ENCODE measurements around the gene RHCG. TPM values are rescaled to one million over a fixed set of nuclear protein-coding genes. Genes with fewer than 3 reads are reported as not detected.

RHCG gene
- total and polyA plus RNA-seq, 2 experiments from 2014 or later: 0.23 TPM; not detected in 1

- peaks cover 12% of the 10 kb centered on the region for H3K27me3 ChIP-seq
- no peaks in the 10 kb centered on the region for H3K4me1 ChIP-seq (ENCODE audit: low read depth)
- no peak overlapping the region for H3K27ac ChIP-seq
- no peaks in the 10 kb centered on the region for H3K36me3 ChIP-seq
- H3K4me3 ChIP-seq: no peak overlapping the region
- no peaks in the 10 kb centered on the region for H3K9me3 ChIP-seq (ENCODE audit: low read depth)
- no peak for TF ChIP-seq CTCF (IDR thresholded peaks at IDR 0.05; ENCODE audit: low read depth, low read length)
- DNase-seq (ENCODE audit: low read depth in 1 of 2, low spot score in 1 of 2): peak in 1 of 2 donors; percentile 25
Observed at GRCh38 chr15:89457086-89457485, 39.3 kb downstream of the RHCG start.

GRCh38 chr15:89455535-89455934, 40.8 kb downstream of the RHCG start:
- DNase-seq (ENCODE audit: low read depth in 1 of 2, low spot score in 1 of 2): no peak
- no peak overlapping the region for H3K27ac ChIP-seq
- no peak for TF ChIP-seq CTCF (IDR thresholded peaks at IDR 0.05; ENCODE audit: low read depth, low read length)
- no peaks in the 10 kb centered on the region for H3K9me3 ChIP-seq (ENCODE audit: low read depth)
- H3K4me3 ChIP-seq: no peak overlapping the region
- H3K27me3 ChIP-seq: peaks cover 12% of the 10 kb centered on the region
- H3K36me3 ChIP-seq: no peaks in the 10 kb centered on the region
- no peaks in the 10 kb centered on the region for H3K4me1 ChIP-seq (ENCODE audit: low read depth)

- no peak for DNase-seq (ENCODE audit: low read depth in 1 of 2, low spot score in 1 of 2)
- no peak overlapping the region for H3K27ac ChIP-seq
- H3K4me1 ChIP-seq (ENCODE audit: low read depth): no peaks in the 10 kb centered on the region
- no peaks in the 10 kb centered on the region for H3K36me3 ChIP-seq
- peaks cover 6% of the 10 kb centered on the region for H3K27me3 ChIP-seq
- no peak overlapping the region for H3K4me3 ChIP-seq
- no peak for TF ChIP-seq CTCF (IDR thresholded peaks at IDR 0.05; ENCODE audit: low read depth, low read length)
- H3K9me3 ChIP-seq (ENCODE audit: low read depth): no peaks in the 10 kb centered on the region
Observed at GRCh38 chr15:89452330-89452836, 44.0 kb downstream of the RHCG start.

GRCh38 chr15:89451846-89452245, 44.5 kb downstream of the RHCG start:
- no peaks in the 10 kb centered on the region for H3K4me1 ChIP-seq (ENCODE audit: low read depth)
- no peaks in the 10 kb centered on the region for H3K36me3 ChIP-seq
- no peak for TF ChIP-seq CTCF (IDR thresholded peaks at IDR 0.05; ENCODE audit: low read depth, low read length)
- DNase-seq (ENCODE audit: low read depth in 1 of 2, low spot score in 1 of 2): no peak
- no peak overlapping the region for H3K4me3 ChIP-seq
- peaks cover 6% of the 10 kb centered on the region for H3K27me3 ChIP-seq
- no peaks in the 10 kb centered on the region for H3K9me3 ChIP-seq (ENCODE audit: low read depth)
- H3K27ac ChIP-seq: no peak overlapping the region

GRCh38 chr15:89450076-89451006, 46.0 kb downstream of the RHCG start:
- Histone ChIP-seq H3K36me3 (no peaks in the 10 kb centered on the region), H3K9me3 (ENCODE audit: low read depth) (no peaks in the 10 kb centered on the region), H3K27me3 (peaks cover 6% of the 10 kb centered on the region), H3K4me1 (ENCODE audit: low read depth) (no peaks in the 10 kb centered on the region), H3K27ac (no peak overlapping the region), H3K4me3 (no peak overlapping the region)
- no peak for DNase-seq (ENCODE audit: low read depth in 1 of 2, low spot score in 1 of 2)
- no peak for TF ChIP-seq CTCF (IDR thresholded peaks at IDR 0.05; ENCODE audit: low read depth, low read length)
